Left renal cortex interstitium (tissue), 4 donors: Measurements from ENCODE around the gene CCDC134. TPM values are rescaled to one million over a fixed set of nuclear protein-coding genes. Genes with fewer than 3 reads are reported as not detected.
"Not testable (repeated sequence)": the region's sequence is repeated elsewhere in the genome, so short reads cannot be mapped to it uniquely, and the experiment has no call there.

Experiments used
- DNase-seq, 4 donors: peaks; one replicate each; pipeline ENCODE4 v3.0.0-alpha.2; 2013; ENCODE audit warnings: low read depth in 4 of 4, low spot score in 2 of 4, missing footprints in 1 of 4
- polyA plus RNA-seq, 4 donors: library from polyadenylated mRNA; unstranded; fragments of 120-200 nt; gene quantifications; one replicate each; pipeline ENCODE4 v1.2.1, GENCODE V29; 2013; ENCODE audit not compliant: insufficient read length in 4 of 4

The CCDC134 gene
- polyA plus RNA-seq, 4 donors, result 7.8 to 10.8 (median 9.8) TPM

DNA sequence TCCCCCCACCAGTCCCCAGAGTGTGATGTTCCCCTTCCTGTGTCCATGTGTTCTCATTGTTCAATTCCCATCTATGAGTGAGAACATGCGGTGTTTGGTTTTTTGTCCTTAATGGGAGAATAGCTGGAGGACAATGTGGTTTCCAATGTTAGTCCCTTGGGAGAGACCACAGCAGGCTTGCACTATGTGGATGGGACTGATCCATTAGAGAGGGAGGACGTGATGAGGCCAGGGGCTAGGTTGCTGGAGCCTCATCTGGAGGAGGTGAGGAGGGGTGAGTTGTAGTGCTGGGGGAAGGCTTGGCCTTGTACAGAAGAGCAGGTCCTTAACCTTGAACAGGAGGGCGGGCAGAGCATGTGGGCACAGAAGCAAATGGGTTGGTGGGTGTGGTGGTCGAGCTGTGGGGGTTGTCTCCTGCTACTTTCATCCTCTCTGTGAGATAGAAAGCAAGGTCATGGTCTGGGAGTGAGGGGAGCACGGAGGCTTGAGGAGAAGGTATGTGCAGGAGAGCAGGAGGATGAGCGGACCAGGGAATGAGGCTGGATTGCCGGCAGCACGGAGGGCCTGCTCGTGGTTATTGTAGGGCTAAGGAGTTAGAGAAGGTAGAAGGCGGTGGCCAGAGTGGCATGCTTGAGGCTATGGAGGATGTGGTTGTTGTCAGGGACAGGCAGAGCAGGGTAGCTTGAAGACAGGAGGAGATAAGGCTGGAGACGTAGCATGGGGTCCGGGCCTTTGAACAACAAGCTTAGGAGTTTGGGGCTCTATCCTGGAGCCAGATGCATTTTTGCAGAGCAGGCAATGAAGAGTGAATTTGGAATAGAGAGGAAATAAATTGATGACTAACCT is 21.2 kb downstream of the CCDC134 start:
- DNase-seq, result no peak

DNA sequence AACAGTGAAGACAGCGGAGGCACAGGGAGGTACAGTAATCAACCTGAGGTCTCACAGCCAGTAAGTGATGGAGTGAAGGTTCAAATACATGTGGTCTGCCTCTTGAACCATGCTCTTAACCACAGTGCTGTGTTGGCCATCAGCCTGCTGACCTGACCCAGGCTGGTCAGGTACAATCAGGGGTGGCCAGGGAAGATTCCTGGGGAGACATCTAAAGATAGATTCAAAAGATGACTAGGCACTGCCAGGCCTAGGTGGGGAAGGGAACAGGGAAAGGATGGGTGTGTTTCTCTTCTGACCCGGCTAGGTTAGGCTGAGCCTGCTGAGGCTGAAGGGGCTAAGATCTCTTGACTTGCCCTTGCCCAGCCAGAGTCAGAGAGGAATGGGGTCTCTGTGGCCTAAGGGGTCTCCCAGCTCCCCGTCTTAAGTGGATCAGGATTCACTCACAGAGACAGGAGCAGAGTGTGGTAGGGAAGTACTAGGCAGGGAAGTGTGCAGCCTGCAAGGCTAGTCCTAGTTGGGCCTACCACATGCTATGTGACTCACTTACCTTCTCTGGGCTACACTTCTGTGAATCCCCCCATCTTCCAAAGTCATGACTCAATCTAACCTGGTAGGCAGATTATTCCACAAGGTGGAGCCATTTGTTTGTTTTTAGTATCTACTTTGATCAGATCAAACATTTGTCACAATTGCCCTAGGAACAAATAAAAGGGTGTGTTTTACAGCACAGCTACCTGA is 22.0 kb downstream of the CCDC134 start:
- DNase-seq, result no peak

DNA sequence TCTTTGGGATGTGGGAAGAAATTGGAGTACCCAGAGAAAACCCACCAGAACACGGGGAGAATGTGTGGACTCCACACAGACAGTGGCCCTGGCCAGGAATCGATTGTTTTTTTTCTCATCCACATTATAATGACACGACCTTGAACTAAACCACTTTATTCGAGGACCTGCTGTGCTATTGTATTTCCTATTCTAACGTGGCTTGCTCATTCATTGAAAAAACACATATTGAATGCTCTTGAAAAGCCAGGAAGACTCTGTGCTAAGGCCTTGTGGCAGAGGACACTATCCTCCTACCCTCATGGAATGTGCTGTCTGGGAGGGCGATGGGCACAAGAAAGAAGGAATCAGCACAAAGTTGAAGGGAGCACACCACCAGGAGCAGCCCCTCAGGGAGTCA is 23.3 kb downstream of the CCDC134 start:
- DNase-seq, result no peak

DNA sequence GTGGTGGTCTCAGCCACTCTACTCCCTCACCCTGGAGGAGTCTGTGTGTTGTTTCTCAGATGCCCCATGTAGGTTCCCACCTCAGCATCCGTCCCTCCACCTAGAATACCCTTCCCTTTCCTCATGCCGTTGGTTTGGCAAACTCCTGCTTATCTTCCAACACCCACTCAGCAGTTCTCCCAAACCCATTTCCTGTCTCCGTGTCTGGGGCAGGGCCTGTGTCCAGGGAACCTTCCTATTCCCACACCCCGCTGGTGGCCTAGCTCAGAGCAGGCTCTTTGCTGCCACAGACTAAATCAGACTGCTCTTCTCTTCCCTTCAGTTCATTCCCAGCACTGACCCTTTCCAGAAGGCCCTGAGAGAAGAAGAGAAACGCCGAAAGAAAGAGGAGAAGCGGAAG is 24.9 kb downstream of the CCDC134 start:
- DNase-seq, result no peak

DNA sequence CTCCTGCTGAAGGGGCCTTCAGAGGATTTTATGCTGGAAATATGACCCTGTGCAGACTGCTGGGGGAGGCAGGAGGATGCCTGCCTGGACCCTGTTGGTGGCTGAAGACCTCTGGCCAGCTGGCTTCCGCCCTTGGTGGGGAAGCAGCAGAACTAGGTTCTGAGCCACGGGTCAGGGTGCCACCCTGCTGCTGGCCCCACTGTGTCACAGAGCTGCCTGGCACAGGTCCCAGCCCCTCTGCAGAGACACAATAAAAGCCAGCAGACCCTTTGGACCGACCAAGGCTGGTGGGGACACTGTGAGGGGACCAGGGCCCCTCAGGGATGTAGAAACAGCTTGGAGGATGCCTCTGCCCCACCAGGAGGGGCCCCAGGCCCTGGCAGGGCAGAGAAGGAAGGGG is 25.5 kb downstream of the CCDC134 start:
- DNase-seq, result no peak

DNA sequence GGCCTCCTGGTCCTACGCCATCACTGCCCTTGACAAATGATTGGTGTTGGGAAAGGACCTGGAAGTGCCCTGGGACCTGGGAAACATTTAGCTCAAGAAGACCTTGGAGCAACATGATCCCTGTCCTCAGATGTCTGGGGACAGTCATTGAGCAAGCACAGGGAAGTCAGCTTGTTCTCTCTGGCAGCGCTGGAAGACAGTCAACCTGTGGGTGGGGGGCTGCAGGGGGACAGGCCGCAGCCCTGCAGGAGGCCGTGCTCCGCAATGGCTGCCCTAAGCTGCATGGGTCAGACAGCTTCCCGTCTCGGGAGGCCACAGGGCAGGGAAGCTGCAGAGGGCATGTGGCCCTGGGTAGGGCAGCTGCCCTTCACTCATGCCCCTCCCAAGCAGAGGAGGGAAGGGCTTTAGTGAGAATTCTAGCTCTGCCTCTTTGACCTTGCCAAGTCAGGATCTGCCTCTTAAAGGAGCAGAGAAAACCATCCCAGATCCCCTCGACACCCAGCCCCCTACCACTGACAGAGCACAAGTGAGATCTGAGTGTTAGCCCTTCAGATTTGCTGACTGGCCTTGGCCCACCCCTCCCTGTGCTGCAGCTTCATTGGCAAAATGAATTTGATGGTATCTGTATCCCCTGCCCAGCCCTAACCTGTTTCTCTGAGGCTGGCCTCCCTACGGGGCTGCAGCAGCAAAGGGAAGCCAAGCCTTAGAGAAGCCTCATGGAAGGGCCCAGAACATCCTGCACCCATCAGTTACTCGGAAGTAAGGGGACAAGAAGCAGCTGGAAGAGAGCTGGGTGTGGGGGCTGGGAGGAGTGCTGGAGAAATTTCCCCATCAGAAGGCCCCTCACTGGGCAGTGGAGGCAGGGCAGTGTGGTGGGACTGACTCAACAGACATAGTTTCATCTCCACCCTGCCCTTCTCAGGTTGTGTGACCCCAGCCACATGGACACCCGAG is 26.2 kb downstream of the CCDC134 start:
- DNase-seq, result no peak

DNA sequence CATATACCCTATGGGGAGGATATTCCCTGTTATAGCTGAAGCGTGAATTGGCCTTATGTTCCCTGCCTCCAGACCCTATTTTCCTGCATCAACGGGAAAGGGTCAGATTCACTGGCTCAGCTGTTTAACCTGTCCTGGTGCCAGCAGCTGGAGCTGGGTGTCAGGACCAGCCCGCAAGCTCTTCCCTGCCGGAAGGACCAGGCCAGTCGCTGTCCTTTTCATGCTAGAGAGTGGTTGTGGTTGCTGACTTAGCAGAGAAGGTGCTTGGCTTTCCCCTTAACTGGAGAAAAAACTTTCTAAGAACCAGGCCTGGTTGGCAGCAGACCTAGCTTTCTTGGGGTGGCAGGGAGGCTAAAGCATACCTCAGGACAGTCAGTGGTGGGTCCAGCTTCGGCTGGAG is 27.2 kb downstream of the CCDC134 start:
- no peak for DNase-seq

DNA sequence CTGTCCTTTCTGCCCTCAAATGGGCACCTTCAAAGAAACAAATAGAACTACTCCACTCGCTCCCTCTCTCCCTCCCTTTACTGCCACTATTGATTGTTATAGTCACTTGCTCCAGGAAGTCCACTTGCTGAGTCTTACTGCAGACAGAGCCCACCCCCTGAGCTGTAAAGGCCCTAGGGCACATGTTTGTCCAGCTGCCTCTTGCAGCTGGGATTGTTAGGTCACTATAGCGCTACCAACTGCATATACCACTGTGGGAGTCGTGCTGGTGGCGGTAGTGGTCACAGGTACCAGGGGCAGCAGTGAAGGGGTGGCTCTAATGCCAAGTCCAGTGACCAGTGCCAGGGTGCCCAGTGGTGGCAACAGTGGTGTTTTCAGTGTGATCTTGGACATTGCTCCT is 28.0 kb downstream of the CCDC134 start:
- no peak for DNase-seq

DNA sequence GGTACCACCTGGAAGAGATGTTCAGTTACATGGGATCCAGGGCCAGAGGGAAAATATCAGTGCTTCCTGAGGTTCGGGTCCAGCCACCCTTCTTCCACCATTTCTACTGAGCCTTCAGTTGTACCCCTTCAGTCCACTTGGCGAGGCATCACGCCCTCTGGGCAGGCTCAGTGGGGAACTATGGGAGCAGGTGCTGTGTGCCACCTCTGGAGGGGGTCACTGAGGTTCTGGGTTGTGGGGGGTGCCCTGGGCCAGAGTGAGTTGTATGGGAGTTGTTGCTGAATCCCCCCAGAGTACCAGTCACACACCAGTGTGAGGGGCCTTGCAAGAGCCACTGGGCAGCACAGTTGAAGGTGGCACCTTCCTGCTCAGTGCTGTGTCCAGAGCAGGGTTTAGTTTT is 29.7 kb downstream of the CCDC134 start:
- no peak for DNase-seq

DNA sequence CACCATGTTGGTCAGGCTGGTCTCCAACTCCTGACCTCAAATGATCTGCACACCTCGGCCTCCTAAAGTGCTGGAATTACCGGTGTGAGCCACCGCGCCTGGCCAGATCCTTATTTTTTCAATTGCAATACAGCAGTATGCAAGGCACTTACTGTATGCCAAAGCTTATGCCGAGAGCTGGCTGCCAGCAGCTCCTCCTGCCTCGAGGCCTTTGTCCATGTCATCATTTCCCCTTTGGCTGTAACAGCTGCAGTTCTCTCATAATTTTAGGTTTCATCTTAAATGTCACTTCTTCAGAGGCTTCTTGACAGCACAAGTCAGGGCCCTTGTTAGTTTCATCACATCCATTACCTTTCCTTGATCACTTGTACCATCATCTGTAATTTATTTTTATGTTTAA is 30.9 kb downstream of the CCDC134 start:
- DNase-seq, result no peak

DNA sequence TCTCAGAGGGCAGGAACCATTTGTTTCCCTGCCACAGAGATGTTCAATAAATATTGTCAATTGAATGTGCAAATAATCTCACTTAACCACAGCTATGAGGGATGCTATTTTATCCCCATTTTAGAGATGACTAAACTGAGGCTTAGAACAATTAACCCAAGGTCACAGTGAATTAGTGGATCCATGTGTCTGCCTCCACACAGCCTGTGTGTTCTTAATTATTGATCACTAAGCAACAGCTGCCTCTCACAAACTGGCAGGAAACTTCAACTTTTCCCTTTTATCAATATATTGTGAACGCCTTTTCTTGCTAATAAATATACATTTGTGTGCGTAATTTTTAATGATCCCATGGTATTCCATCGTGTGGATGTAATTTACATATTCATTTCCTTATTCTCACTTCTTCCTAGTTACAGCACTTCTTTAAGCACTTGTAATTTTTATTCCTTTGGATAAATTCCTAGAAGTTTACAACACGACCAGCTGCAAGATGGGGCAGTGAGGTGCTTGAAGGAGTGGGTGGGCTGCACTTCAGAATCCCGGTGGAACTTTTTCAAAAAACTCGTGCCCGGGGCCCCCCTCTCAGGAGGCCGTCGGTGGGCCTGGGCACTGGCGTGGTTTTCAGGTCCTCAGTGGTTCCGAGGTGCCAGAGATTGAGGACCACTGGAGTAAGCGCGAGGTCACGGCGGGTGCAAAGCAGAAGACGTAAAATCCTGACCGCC is 31.5 kb downstream of the CCDC134 start:
- DNase-seq, result no peak

DNA sequence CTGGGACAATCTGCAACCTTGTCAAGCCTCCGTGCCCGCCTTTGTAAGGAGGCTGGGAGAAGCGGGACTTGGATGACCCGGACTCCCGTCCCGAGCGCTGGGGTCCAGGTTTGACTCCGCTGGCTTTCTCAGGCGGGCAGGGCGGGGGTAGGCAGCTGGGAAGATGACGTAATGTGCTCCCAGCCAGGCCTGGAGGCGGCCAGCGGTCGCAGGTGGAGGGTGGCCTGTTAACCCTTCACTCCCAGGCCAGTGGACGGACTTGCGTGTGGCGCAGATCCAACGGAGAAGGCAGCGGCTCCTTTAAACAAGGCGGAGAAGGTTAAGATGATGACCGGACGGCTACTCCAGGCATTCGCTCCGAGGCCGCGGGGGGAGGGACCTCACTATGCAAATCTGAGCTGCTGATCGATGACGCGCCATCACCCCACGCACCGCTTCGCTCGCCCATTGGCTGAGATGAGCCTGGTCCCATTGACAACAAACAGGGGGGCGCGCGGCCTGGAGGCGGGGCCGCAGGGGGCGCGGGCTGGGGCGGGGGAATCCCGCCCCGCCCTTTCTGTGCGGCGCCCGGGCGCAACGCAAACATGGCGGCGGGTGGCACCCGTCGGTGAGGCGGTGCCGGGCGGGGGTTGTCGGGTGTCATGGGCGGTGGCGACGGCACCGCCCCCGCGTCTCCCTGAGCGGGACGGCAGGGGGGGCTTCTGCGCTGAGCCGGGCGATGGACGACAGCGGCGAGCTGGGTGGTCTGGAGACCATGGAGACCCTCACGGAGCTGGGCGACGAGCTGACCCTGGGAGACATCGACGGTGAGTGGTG is 32.3 kb downstream of the CCDC134 start, which contains the start of gene SREBF2:
Gene SREBF2 (plus strand): TSS at position 553 of the 816 bp plus-strand sequence. CDS start 166 bp downstream, at position 719.
- DNase-seq, result peak; percentile 97 to 99 (median 98)

DNA sequence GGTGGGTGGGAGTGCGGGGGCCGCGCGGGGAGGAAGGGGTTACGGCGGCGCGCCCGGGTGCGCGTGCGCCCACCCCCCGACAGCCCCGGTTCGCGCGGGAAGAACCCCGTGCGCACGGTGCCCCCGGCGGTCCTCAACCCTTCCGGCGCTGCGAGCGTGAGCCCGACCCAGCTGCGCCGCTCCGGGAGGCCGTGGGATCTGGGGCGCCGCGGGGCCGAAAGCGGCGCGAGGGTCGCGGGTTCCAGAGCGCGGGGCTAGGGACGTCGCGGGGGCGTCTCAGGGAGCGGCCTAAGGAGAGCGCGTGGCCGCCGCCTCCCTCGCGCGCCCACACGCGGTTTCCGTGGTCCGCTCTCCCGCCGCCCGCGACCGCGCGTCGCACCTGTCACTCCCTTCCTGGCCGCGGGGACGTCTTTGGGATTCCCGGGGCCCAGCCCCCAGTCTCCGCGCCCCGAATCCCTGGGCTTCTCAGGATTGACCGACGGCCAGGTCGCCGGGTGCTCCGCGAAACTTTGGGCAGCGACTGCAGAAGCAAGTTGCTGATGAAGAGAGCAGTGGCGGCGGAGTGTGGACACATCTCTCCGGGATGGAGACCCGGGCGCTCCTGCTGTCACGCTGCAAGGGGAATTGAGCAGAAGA is 33.0 kb downstream of the CCDC134 start:
- no peak for DNase-seq

DNA sequence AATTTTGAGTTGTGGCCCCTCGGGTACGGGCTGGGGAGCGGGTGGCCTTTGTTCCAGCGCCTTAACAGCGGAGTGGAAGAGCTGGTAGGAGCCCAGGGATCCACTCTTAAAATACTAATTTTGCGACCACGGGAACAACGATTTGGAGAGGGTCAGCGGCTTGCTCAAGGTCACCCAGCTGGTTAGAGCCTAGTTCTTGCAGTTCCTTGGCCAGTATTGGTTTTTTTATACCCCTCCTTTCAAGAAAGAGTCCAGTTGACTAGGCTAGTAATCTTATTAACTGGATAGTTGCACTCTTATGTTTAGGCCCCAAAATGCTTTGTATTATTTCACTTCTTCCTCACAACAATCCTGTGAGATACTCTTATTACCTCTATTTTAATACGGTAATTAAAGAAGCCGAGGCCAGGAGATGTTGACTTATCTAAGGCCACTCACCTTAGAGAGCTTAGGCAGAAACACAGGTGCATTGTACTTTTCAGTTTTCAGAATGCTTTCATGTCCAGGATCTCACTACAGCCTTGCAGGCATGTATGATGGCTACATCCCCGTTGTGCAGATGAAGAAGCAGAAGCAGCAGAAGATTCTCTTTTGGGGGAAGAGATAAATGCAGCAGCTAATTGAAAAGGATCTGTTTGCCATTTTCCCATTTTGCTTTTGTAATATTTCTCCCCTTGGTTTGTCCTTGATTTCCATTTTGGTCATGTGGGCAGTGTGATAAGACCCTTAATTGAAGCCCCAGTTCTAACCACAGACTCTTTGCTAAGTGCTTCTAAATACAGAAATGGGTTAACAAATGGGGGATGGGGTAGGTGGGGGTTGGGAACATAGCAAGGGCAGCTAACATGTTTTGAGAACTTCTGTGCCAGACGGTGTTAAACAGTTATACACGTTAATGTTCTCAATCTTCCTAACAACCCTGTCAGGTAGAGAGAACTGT is 33.8 kb downstream of the CCDC134 start:
- no peak for DNase-seq

DNA sequence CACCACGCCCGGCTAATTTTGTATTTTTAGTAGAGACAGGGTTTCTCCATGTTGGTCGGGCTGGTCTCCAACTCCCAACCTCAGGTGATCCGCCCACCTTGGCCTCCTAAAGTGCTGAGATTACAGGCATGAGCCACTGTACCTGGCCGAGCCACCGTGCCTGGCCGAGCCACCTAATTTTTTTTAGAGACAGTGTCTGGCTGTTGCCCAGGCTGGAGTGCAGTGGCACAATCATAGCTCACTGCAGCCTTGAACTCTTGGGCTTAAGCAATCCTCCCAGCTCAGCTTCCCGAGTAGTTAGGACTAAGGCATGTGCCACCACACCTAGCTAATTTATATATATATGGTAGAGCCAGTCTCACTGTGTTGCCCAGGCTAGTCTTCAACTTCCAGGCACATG is 35.0 kb downstream of the CCDC134 start:
- not testable (repeated sequence) for DNase-seq

DNA sequence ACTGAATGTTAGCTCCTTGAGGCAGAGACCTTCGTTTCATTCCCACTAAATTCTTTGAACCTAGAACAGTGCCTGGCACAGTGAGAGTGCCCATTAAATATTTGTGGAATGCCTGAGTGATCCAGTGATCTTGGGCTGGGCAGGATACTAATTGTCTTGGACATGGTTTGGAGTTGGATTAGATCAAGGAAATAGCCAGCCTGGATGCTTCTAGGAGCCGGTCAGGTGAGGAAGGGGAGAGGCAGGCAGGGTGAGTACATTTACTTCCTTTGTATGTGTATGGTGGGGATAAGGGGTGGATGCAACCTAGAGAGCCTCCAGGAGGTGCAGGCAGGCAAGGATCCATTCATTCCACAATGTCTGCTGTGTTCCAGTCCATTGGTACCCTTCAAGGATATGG is 36.1 kb downstream of the CCDC134 start:
- DNase-seq, result no peak

DNA sequence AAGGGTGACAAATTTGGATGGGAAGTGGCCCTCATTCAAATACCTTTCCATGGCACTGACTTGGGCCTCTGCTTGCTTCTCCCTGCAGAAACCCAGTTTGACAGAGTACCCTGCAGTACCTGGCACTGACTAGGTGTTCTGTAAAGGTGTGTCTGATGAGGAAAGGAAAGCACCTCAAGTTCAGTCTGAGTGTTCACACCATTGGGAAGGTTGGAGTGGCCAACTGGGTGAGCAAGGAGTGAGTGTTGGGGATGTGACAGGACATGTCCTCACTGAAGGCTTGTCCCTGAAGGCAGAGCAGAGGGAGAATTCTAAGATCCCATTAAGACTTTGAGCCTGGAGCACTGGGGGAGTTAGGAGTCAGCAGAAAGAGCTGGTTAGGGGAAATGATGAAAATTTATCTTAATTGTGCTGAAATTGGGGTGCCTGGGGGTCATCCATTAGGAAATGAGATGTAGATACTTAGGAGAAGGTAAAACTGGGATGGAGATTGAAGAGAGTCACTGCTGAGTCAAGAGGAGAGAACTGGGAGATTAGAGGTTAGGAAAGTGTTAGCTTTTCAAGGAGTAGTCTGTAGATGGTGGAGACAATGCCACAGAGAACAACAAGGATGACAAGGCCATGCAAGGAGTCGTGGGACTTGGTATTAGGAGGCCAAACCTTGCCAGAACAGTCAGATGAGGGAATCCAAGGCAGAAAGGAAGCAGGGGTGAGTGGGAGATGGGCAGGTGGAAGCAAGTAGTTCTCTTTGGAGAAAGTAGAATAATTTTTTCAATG is 38.6 kb downstream of the CCDC134 start:
- DNase-seq, result no peak
